NCI-H2107 treated with DMSO at 0.1 percent for 48 hours (cell line): ENCODE results near the gene BSG.
"Not testable (repeated sequence)": the region's sequence is repeated elsewhere in the genome, so short reads cannot be mapped to it uniquely, and the experiment has no call there.

Experiments used
- DNase-seq: peaks from one replicate; lab custom pipeline; 2025; ENCODE audit not compliant: unreplicated experiment; lab: John Stamatoyannopoulos, UW

BSG gene

DNA sequence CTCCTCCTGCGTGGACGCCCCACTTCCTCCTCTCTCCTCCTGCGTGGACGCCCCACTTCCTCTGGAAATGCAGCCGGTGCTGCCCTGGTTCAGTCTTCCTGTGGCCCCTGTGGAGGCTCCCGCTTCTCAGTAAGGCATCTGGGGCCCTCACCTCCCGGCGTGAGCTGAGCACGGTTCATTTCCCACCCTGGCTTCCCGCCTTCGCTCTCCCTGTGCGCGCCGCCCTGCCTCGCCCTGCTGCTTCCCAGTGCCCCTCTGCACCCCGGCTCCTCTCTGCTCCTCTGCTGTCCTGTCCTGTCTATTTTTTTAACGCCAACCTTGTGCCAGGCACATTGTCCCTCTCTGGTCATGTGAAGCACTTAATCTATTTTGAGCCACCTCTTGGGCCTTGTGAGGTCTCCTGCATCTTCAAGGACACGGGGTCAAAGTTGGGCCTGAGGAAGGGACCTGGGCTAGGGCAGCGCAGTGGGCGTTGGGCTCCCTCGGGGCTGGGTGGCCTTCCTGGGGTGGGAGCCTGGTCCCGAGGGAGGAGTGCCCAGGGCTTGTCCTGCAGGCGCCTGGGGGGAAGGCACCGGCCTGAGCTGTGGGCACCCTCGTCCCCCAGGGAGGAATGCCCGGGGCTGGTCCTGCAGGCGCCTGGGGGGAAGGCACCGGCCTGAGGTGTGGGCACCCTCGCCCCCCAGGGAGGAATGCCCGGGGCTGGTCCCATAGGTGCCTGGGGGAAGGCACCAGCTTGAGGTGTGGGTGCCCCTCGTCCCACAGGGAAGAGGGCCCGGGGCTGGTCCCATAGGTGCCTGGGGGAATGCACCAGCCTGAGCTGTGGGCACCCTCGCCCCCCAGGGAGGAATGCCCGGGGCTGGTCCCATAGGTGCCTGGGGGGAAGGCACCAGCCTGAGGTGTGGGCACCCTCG is 30.2 kb downstream of the BSG start:
- no peak for DNase-seq

DNA sequence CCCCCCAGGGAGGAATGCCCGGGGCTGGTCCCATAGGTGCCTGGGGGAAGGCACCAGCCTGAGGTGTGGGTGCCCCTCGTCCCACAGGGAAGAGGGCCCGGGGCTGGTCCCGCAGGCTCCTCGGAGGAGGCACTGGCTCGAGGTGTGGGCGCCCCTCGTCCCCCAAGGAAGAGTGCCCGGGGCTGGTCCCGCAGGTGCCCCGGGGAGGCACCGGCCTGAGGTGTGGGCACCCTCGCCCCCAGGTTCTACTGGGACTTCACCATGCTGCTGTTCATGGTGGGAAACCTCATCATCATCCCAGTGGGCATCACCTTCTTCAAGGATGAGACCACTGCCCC is 30.9 kb downstream of the BSG start:
- DNase-seq = not testable (repeated sequence)

DNA sequence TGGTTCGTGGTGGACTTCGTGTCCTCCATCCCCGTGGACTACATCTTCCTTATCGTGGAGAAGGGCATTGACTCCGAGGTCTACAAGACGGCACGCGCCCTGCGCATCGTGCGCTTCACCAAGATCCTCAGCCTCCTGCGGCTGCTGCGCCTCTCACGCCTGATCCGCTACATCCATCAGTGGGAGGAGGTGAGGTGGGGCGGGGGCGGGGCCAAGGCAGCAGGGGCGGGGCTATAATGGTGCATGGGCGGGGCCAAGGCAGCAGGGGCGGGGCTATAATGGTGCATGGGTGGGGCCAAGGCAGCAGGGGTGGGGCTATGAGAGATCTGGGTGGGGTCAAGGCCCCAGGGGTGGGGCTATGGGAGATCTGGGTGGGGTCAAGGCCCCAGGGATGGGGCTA is 31.4 kb downstream of the BSG start:
- not testable (repeated sequence) for DNase-seq

DNA sequence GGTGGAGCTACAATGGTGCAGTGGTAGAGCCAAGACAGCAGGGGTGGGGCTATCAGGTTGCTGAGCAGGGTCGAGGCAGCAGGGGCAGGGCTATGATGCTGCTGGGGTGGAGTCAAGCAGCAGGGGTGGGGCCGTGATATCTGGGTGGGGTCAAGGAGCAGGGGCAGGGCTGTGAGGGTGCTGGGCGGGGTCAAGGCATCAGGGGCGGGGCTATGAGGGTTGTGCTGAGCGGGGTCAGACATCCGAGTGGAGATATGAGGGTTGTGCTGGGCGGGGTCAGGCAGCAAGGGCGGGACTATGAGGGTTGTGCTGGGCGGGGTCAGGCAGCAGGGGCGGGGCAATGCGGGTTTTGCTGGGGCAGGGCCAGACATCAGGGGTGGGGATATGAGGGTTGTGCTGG is 32.0 kb downstream of the BSG start:
- no peak for DNase-seq

DNA sequence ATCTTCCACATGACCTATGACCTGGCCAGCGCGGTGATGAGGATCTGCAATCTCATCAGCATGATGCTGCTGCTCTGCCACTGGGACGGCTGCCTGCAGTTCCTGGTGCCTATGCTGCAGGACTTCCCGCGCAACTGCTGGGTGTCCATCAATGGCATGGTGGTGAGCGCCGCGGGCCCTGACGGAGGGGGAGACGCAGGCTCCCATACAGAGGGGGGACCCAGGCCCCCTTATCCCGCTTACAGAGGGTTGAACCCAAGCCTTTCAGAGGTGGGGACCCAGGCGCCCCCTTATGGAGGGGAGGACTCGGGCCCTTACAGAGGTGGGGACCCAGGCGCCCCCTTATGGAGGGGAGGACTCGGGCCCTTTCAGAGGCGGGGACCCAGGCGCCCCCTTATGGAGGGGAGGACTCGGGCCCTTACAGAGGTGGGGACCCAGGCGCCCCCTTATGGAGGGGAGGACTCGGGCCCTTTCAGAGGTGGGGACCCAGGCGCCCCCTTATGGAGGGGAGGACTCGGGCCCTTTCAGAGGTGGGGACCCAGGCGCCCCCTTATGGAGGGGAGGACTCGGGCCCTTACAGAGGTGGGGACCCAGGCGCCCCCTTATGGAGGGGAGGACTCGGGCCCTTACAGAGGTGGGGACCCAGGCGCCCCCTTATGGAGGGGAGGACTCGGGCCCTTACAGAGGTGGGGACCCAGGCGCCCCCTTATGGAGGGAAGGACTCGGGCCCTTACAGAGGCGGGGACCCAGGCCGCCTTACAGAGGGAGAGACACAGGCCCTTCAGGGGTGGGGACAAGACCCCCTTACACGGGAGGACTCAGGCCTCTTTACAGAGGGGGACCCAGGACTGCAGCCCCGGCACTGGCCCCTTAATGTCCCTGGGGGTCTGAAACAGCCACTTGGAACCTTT is 32.9 kb downstream of the BSG start:
- DNase-seq = not testable (repeated sequence)

DNA sequence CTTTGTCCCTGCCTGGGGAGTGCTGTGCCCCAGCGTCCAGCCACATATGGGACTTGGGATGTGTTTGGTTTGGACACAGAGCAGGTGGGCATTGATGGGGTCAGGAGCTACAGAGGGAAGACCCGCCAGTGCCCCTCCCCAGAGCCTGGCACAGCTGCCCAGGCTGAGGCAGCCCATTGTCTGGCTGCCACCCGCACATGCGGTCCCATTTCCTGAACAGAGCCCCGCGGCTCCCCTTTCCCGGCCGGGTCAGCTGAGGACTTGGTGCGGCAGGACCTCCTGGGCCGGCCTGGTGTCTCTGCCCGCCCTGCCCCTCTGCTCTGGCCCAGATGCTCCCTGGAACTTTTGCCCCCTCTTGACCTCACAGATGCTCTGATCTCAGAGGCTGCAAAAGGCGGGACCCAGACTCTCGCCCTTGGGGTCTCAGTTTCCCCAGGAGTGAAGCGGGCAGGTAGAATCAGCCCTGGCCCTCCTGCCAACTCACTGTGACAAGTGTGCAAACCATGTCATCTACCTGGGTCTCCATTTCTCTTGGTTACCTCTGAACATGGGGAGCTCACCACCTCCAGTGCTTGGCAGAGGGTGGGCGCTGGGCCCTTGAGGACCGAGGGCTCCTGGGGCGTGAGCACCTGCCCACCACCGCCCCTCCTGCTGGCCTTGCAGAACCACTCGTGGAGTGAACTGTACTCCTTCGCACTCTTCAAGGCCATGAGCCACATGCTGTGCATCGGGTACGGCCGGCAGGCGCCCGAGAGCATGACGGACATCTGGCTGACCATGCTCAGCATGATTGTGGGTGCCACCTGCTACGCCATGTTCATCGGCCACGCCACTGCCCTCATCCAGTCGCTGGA is 35.1 kb downstream of the BSG start:
- DNase-seq = no peak

DNA sequence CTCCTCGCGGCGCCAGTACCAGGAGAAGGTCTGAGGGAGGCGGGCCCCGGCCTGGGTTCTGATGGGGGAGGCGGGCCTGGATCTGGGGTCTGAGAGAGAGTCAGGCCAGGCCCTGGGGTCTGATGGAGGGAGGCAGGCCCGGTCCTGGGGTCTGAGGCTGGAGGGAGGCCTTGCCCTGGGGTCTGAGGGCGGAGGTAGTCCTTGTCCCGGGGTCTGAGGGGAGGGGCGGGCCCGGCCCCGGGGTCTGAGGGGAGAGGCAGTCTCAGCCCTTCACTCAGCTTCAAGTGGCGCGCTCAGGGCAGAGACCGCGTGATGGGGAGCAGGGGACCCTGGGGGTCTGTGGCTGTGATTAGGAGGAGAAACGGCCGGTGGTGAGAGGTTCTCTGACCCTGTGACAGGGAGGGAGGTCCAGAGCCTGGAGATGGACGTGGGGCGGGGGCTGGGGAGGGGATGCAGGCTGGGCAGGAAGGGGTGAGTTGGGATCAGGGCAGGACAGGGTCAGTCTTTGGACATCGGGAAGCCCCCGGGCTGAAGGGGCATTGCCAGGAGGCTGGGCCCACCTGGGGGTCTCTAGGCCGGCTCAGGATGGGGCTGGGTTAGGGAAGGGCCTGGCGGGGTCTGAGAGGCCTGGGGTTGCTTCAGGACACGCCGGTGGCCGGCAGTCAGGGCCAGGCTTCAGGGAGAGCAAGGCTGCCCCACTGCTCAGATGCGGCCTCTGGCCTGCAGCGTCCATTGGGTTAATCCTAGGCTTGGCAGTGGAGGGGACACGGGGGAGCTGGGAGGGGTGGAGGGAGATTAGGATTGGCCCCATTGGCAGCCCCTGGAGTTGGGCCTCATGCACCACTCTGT is 36.0 kb downstream of the BSG start:
- no peak for DNase-seq

DNA sequence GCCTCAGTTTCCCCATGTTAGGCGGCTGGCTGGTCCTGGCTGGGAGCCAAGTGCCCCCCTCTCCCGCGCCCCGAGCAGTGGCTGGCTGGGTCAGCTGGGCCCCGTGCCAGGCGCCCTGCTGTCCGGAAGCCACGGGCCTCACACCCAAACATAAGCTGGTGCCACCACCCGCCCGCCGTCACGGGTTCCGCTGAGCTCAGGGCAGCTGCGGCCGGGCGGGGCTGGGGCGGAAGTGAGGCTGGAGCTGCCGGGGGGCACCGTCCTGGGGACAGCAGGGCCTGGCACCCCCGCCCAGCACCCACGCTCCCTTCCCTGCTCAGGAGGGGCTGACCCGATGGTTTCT is 36.6 kb downstream of the BSG start:
- DNase-seq = no peak

DNA sequence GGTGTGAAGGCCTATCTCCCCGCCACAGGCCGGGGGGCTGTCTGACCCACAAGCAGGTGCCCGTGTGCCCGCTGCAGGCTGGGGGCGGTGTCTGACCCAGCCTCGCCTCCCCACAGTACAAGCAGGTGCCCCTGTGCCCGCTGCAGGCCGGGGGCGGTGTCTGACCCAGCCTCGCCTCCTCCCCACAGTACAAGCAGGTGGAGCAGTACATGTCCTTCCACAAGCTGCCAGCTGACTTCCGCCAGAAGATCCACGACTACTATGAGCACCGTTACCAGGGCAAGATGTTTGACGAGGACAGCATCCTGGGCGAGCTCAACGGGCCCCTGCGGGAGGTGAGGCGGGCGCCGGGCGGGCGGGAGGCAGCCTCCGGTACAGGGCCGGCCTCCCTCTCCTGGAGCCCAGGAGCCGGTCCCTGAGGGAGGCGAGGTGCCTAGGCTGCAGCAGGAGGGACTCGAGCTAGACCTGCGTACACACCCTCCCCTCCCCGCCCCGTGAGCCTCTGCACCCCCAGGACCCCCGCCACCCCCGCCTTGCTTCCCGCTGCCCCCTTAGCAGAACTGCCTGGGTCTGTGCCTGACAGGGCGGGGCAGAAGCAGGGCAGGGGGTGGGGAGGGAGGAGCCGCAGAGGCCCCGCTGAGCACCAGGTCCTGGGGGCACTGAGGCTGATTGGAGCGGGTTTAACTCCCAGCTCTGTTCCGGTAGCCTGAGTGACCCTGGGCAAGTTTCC is 37.8 kb downstream of the BSG start:
- no peak for DNase-seq

DNA sequence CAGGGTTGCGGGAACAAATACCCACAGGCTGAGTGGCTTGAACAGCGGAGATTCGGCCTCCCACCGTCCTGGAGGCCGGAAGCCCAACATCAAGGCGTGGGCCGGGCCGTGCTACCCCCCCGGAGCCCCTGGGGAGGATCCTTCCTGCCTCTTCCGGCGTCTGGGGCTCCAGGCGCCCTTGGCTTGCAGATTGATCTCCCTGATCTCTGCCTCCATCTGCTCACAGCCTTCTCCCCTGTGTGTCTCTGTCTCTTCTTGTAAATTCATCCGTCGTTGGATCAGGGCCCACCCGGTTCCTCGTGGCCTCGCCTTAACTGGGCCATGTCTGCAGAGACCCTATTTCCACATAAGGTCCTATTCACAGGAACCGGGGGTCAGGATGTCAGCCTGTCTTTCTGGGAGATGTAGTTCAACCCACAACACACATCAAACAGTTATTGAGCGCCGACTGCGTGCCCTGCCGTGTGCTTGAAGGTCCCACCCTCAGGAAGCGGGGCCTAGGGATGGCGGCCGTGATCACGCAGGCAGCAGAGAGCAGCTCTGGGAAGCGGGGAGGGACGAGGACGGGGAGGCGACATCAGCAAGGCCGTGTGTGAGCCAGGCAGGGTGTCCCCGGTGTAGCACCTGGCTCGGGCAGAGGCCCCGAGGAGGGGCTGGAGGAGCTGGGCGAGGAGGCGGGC is 38.5 kb downstream of the BSG start:
- peak; percentile 73 for DNase-seq

DNA sequence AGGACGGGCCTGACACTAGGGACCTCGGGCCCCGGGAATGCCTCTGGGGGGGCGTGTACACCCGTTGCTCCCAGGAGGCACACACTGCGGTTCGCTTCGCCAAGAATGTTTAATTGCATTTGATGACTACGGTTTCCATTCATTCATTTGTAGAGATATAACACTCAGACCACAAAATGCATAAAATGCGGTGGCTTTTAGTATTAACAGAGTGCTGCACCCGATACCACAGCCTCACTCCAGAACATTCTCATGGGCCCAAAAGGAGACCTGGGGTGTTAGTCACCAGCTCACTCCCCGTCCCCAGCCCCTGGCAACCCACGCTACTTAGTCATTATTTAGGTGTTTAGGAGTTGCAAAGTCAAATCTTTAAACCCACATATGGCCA is 39.1 kb downstream of the BSG start:
- DNase-seq = peak; percentile 73

DNA sequence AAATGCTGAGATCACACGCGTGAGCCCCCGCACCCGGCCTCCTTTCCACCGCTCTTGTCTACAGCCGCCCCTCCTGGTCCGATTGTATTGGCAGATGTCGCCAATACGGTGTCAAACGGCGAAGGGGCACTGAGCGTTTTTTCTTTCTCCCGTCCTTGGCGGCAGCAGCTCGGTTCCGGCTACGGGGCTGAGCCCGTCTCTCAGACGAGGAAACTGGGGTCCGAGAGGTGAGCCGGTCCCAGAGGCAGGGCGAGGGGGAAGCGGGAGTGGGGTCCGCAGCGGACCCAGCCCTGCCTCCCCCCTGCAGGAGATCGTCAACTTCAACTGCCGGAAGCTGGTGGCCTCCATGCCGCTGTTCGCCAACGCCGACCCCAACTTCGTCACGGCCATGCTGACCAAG is 40.5 kb downstream of the BSG start:
- no peak for DNase-seq

DNA sequence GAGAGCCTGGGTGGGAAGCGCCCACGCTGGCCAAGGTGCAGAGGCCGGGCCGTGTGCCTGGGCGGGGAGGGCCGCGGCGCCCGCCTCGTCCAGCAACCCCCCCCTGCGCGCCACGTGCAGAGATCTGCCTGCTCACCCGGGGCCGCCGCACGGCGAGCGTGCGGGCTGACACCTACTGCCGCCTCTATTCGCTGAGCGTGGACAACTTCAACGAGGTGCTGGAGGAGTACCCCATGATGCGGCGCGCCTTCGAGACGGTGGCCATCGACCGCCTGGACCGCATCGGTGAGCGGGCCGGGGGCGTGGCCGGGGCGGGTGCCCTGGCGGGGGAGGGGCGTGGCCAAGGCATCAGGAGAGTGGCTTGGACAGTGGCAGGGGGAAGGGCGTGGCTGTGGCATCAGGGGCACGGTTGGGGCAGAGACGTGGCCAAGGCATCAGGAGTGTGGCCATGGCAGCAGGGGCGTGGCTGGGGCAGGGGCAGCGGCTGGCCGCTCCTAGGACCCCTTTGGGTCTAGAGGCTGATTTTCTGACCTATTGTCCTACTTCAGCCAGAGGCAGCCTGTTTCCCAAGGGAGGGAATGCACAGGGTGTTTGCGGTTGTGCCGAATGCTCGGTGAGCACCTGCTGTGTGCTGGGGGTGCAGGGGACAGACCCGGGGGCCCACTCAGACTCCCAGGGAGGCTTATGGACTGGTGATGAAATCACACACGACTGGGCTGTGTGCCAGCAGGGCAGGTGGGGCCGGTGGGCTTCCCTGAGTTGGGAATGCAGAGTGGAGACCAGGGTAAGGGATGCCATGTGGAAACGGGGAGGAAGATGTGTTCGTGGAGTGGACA is 41.6 kb downstream of the BSG start:
- no peak for DNase-seq

DNA sequence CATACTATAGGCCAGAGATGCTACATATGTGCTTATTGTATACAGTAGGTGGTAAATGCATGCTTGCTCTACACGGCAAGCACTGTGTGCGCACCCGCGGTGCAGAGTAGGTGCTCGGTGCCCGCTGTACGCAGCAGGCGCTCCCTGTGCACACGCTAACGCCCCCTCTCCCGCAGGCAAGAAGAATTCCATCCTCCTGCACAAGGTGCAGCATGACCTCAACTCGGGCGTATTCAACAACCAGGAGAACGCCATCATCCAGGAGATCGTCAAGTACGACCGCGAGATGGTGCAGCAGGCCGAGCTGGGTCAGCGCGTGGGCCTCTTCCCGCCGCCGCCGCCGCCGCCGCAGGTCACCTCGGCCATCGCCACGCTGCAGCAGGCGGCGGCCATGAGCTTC is 43.2 kb downstream of the BSG start:
- DNase-seq = no peak

DNA sequence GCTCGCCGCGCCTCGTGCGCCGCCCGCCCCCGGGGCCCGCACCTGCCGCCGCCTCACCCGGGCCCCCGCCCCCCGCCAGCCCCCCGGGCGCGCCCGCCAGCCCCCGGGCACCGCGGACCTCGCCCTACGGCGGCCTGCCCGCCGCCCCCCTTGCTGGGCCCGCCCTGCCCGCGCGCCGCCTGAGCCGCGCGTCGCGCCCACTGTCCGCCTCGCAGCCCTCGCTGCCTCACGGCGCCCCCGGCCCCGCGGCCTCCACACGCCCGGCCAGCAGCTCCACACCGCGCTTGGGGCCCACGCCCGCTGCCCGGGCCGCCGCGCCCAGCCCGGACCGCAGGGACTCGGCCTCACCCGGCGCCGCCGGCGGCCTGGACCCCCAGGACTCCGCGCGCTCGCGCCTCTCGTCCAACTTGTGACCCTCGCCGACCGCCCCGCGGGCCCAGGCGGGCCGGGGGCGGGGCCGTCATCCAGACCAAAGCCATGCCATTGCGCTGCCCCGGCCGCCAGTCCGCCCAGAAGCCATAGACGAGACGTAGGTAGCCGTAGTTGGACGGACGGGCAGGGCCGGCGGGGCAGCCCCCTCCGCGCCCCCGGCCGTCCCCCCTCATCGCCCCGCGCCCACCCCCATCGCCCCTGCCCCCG is 43.8 kb downstream of the BSG start:
- no peak for DNase-seq

DNA sequence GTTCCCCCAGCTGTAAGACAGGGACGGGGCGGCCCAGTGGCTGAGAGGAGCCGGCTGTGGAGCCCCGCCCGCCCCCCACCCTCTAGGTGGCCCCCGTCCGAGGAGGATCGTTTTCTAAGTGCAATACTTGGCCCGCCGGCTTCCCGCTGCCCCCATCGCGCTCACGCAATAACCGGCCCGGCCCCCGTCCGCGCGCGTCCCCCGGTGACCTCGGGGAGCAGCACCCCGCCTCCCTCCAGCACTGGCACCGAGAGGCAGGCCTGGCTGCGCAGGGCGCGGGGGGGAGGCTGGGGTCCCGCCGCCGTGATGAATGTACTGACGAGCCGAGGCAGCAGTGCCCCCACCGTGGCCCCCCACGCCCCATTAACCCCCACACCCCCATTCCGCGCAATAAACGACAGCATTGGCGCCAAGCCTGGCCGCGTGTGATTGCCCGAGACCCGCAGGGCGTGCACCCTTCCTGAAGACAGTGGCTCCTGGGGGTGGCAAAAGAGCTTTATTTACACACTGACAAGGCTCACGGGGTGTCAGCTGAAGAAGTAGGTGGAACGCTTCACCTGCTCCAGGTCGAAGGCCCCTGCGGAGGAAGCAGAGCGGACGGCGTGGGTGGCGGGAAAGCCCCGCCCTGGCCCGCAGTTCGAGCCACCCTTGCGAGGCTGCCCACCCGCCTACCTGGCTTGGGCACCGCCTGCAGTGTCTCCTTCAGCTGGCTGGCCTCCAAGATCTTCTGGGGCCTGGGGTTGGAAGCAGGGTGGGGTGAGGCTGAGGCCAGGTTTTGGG is 44.5 kb downstream of the BSG start:
- DNase-seq = no peak
